Heart left ventricle (tissue), 13 donors: ENCODE data around the gene NTRK3.

Source experiments
- POLR2A ChIP-seq, 2 donors: fragments of 450-650 bp; IDR thresholded peaks; one replicate each; pipeline ENCODE4 v1.6.1; 2017; ENCODE audit warnings: antibody characterized with exemption in 2 of 2, mild to moderate bottlenecking in 2 of 2, moderate library complexity in 2 of 2
- TF ChIP-seq, protein P1 (sequence below), 12 donors: fragments of 200-600 bp; sonication (generic) in 4 of 12; IDR thresholded peaks; one replicate each; pipeline versions ENCODE4 v1.5.0 to v1.8.0; 2018 to 2022; ENCODE audit warnings: antibody characterized with exemption in 12 of 12, mild to moderate bottlenecking in 5 of 12
- donor health status: ischemic (EF 13 %, LVEDD 7.1; RV severe dilation, severe dysfunction).
- donor health status: DM: no; HTN: yes; CAD: no.
- donor health status: DM: no; HTN: no; CAD: no.
- donor health status: ischemic (EF 25% LVEDD 6.9; RV normal size, moderate dysfunction).
- donor health status: ischemic (EF 25% LVEDD 5.7; RV mildly dilated, moderate dysfunction).
- donor health status: ischemic (EF 35%, LVEDD 5.7; RV mildly dilated, moderate dysfunction).
- donor health status: nonischemic (EF 11% LVEDD 7.7; RV severe dilation, severe dysfunction).
- donor health status: DM: yes; HTN: yes; CAD: no.
- donor health status: PGD.
- donor health status: ischemic (EF 29% LVEDD 5.4; RV normal size, mild dysfunction).
- donor health status: nonischemic (EF 23%, LVEDD 6.1; RV moderate dilation, normal function).

DNA sequence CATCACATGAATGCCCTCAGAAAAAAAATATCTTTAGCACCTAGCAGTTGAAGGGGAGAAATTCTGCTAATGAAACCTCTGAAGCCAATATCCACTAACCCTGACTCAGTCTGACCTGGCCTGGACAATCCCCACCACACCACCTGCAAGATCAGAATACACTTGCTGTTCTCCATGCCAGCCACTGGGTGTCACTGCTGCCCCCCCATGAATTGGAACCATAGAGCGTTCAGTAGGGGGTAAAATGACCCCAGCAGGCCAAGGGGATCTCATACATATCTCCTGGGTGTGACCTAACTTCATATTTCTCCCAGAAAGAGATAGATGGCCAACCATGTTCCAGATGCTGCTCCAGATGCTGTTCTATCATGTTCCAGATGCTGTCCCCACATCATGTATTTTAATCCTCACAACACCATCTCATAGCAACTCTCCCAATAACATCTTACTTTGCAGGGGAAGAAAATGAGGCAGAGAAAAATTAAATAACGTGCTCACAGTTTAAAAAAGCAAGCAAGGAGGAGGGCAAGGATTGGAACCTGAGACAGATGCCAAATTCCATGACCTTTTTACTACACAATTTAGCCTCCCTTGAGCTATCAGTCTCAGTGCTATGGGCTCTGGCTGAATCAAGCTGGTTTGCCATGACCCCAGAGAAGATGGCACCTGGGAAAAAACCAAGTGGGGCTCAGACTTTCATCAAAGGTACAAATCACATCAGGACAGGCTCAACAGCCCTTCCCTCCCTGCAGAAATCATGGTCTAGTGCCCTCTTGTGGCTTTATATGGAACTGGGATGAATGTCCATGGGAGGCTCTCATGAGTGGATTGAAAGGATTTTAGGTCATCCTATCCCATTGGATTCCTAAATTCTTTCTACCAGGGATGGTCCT, 12.4 kb downstream of the NTRK3 start:
- no peak for TF ChIP-seq POLR2A (IDR thresholded peaks at IDR 0.05)
- TF ChIP-seq, protein P1, sequence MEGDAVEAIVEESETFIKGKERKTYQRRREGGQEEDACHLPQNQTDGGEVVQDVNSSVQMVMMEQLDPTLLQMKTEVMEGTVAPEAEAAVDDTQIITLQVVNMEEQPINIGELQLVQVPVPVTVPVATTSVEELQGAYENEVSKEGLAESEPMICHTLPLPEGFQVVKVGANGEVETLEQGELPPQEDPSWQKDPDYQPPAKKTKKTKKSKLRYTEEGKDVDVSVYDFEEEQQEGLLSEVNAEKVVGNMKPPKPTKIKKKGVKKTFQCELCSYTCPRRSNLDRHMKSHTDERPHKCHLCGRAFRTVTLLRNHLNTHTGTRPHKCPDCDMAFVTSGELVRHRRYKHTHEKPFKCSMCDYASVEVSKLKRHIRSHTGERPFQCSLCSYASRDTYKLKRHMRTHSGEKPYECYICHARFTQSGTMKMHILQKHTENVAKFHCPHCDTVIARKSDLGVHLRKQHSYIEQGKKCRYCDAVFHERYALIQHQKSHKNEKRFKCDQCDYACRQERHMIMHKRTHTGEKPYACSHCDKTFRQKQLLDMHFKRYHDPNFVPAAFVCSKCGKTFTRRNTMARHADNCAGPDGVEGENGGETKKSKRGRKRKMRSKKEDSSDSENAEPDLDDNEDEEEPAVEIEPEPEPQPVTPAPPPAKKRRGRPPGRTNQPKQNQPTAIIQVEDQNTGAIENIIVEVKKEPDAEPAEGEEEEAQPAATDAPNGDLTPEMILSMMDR (IDR thresholded peaks at IDR 0.05) = peak; percentile 6 to 61 (median 42)
